Tibial nerve (tissue), 4 donors: Measurements from ENCODE around the gene SMCO4. TPM values are rescaled to one million over a fixed set of nuclear protein-coding genes. Genes with fewer than 3 reads are reported as not detected.

Experiments used
- DNase-seq, 2 donors: peaks; one replicate each; pipeline ENCODE4 v3.0.0-alpha.2; 2019; ENCODE audit warnings: low spot score in 2 of 2
- H3K27ac ChIP-seq, 4 donors: fragments of 200-600 bp; sonication (generic) in 3 of 4; one replicate each; pipeline ENCODE4 v1.5.1; 2017 to 2019; ENCODE audit warnings: mild to moderate bottlenecking in 1 of 4
- H3K27me3 ChIP-seq, 2 donors: fragments of 200-600 bp; sonication (generic) in 1 of 2; one replicate each; pipeline versions ENCODE4 v1.5.1 to v1.6.0; 2017 to 2019
- H3K36me3 ChIP-seq, 3 donors: fragments of 200-600 bp; sonication (generic); one replicate each; pipeline ENCODE4 v1.5.1; 2018 to 2019
- H3K4me1 ChIP-seq, 4 donors: fragments of 200-600 bp; sonication (generic) in 3 of 4; one replicate each; pipeline ENCODE4 v1.5.1; 2017 to 2019
- H3K4me3 ChIP-seq, 4 donors: fragments of 200-600 bp; sonication (generic) in 3 of 4; one replicate each; pipeline ENCODE4 v1.5.1; 2017 to 2019; ENCODE audit warnings: mild to moderate bottlenecking in 1 of 4, moderate library complexity in 1 of 4
- H3K9me3 ChIP-seq, 4 donors: fragments of 200-600 bp; sonication (generic) in 3 of 4; one replicate each; pipeline ENCODE4 v1.5.1; 2017 to 2019
- EP300 ChIP-seq, 2 donors: sonication (generic); formaldehyde crosslinking; IDR thresholded peaks; one replicate each; pipeline ENCODE4 v1.6.1; 2017; ENCODE audit warnings: antibody characterized with exemption in 2 of 2, mild to moderate bottlenecking in 1 of 2
- POLR2A ChIP-seq, 2 donors: fragments of 450-650 bp; IDR thresholded peaks; one replicate each; pipeline ENCODE4 v1.6.1; 2017; ENCODE audit warnings: antibody characterized with exemption in 2 of 2, mild to moderate bottlenecking in 2 of 2, moderate library complexity in 2 of 2
- WGBS, 2 donors: methylation state at CpG; one replicate each; pipeline ENCODE4 v1.1.5; 2018; 5-methylcytosine and 5-hydroxymethylcytosine counted together
- total RNA-seq, 4 donors: library from RNA; depleted of rRNA; stranded (reverse); fragments of >200 nt; gene quantifications; one replicate each; pipeline ENCODE4 v1.1.0, GENCODE V29; 2016
- TF ChIP-seq, protein P1 (sequence below), 5 experiments: fragments of 200-600 bp in 3 of 5; fragments of 450-650 bp in 2 of 5; sonication (generic) in 3 of 5; IDR thresholded peaks; one replicate each; pipeline ENCODE4 v1.5.1; 2016 to 2019; ENCODE audit warnings: antibody characterized with exemption in 5 of 5, mild to moderate bottlenecking in 3 of 5, moderate library complexity in 2 of 5

The SMCO4 gene
- total RNA-seq, 4 donors from 2014 or later: 3.7 to 13.8 (median 7.6) TPM

DNA sequence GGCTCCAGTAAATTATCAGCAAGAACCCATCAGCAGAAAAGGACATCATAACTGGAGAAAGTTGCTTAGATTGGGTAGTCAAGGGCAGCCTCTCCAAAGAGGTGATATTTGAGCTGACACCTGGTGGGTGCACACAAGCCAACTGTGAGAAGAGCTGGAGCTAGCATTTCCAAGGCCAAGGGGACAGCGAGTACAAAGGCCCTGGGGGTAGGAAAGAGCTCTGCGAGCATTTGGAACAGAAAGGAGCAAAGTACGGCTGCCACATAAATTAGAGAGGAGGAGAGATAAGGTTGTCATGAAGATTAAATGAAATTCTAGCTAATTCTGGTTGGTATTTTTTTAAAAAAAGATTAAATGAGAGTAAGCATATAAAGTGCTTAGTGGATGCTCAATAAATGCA lies 21.7 kb upstream of the SMCO4 start:
- no peaks in the 10 kb centered on the region for H3K36me3 ChIP-seq
- no peaks in the 10 kb centered on the region for H3K27me3 ChIP-seq
- no peak overlapping the region for H3K4me3 ChIP-seq
- DNase-seq: no peak
- WGBS, 2 donors: 70 to 80% methylated on average over 3 of the region's 3 CpGs
- TF ChIP-seq POLR2A (IDR thresholded peaks at IDR 0.05) (no peak), EP300 (IDR thresholded peaks at IDR 0.05) (no peak)
- TF ChIP-seq, protein P1, sequence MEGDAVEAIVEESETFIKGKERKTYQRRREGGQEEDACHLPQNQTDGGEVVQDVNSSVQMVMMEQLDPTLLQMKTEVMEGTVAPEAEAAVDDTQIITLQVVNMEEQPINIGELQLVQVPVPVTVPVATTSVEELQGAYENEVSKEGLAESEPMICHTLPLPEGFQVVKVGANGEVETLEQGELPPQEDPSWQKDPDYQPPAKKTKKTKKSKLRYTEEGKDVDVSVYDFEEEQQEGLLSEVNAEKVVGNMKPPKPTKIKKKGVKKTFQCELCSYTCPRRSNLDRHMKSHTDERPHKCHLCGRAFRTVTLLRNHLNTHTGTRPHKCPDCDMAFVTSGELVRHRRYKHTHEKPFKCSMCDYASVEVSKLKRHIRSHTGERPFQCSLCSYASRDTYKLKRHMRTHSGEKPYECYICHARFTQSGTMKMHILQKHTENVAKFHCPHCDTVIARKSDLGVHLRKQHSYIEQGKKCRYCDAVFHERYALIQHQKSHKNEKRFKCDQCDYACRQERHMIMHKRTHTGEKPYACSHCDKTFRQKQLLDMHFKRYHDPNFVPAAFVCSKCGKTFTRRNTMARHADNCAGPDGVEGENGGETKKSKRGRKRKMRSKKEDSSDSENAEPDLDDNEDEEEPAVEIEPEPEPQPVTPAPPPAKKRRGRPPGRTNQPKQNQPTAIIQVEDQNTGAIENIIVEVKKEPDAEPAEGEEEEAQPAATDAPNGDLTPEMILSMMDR (IDR thresholded peaks at IDR 0.05): no peak
- peaks cover 0 to 11% (median 2%) of the 10 kb centered on the region in 4 donors for H3K4me1 ChIP-seq
- no peaks in the 10 kb centered on the region for H3K9me3 ChIP-seq
- H3K27ac ChIP-seq: no peak overlapping the region

DNA sequence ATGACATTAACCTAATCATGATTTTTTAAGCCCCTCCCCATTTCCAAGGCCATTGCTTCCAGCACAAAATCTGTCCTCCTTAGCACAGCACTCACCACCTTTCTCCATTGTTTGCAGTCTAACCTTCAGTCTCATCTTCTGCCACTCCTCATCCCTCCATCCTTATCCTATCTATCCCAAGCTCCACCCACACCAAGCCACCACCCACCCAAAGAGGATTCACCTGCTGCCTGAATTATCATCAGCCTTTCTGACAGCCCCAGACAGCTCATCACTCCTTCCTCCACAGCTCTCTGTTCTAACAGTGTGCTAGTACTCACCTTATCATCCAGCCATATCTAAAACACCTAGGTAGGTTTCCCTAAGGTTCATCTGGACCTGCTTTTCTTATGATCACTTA lies 20.7 kb upstream of the SMCO4 start:
- Histone ChIP-seq H3K4me1 (peaks cover 0 to 11% (median 2%) of the 10 kb centered on the region in 4 donors), H3K4me3 (no peak overlapping the region), H3K27me3 (no peaks in the 10 kb centered on the region), H3K27ac (no peak overlapping the region), H3K36me3 (no peaks in the 10 kb centered on the region), H3K9me3 (no peaks in the 10 kb centered on the region)
- no peak for DNase-seq
- TF ChIP-seq EP300 (IDR thresholded peaks at IDR 0.05) (no peak), POLR2A (IDR thresholded peaks at IDR 0.05) (no peak)
- TF ChIP-seq, protein P1 (IDR thresholded peaks at IDR 0.05): no peak

DNA sequence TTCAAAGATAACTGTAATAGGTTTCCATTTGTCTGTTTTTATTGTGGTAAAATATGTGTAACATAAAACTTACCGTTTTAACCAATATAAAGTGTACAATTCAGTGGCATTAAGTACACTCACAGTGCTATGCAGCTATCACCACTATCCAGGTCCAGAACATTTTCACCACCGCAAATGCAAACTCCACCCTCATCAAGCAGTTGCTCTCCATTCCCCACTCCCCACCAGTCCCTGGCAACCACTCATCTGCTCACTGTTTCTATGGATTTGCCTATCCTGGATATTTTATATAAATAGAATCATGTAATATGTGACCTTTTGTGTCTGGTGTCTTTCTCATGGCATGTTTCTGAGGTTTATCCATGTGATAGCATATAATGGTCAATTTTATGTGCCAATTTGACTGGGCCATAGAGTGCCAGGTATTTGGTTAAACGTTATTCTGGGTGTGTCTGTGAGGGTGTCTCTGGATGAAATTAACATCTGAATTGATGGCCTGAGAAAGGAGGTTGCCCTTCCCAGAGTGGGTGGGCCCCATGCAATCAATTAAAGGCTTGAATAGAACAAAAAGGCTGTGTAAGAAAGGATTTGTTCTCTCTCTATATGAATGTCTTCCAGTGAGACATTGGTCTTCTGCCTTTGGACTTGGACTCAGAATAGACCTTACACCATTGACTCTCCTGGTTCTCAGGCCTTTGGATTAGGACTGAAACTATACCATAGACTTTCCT lies 17.2 kb upstream of the SMCO4 start:
- Histone ChIP-seq H3K4me3 (no peak overlapping the region), H3K36me3 (no peaks in the 10 kb centered on the region), H3K27ac (no peak overlapping the region), H3K27me3 (no peaks in the 10 kb centered on the region), H3K4me1 (no peaks in the 10 kb centered on the region), H3K9me3 (no peaks in the 10 kb centered on the region)
- 58 to 61% methylated on average over 3 of the region's 3 CpGs for WGBS, 2 donors
- TF ChIP-seq, protein P1 (IDR thresholded peaks at IDR 0.05): no peak
- no peak for TF ChIP-seq EP300 (IDR thresholded peaks at IDR 0.05)
- no peak for TF ChIP-seq POLR2A (IDR thresholded peaks at IDR 0.05)
- DNase-seq: no peak

DNA sequence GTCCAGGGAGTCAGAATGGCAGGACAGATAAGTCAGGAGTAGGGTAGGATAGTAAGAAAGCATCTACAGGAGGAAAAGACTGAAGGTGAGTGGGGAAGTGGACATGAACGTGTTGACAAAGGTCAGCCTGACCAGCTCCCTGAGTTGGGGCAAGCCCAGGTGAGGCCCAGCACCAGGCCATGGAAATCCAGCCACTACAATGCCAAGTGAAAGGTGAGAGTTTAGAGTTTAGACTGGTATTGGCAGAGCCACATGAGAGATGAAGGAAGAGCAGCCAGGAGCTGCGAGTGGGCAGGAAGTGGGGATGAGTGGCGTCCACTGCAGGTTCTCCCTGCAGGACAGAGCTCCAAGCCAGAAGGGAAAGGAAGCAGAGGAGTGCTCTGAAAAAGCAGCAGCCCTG lies 16.5 kb upstream of the SMCO4 start:
- TF ChIP-seq, protein P1 (IDR thresholded peaks at IDR 0.05): no peak
- TF ChIP-seq POLR2A (IDR thresholded peaks at IDR 0.05) (no peak), EP300 (IDR thresholded peaks at IDR 0.05) (no peak)
- 57 to 82% methylated on average over 3 of the region's 3 CpGs for WGBS, 2 donors
- no peak for DNase-seq

GRCh38 chr11:93552874-93553273 lies 9.7 kb upstream of the SMCO4 start:
- no peak overlapping the region for H3K4me3 ChIP-seq
- no peak for DNase-seq
- TF ChIP-seq EP300 (IDR thresholded peaks at IDR 0.05) (no peak), POLR2A (IDR thresholded peaks at IDR 0.05) (no peak)
- TF ChIP-seq, protein P1 (IDR thresholded peaks at IDR 0.05): no peak
- no peaks in the 10 kb centered on the region for H3K27me3 ChIP-seq
- no peaks in the 10 kb centered on the region for H3K9me3 ChIP-seq
- no peaks in the 10 kb centered on the region for H3K4me1 ChIP-seq
- WGBS, 2 donors: 71 to 86% methylated on average over 1 of the region's 1 CpG
- H3K36me3 ChIP-seq: no peaks in the 10 kb centered on the region
- no peak overlapping the region for H3K27ac ChIP-seq

More for the DNA sequence above, 16.5 kb upstream of the SMCO4 start:
- H3K4me1 ChIP-seq: no peaks in the 10 kb centered on the region
- no peak overlapping the region for H3K27ac ChIP-seq
- no peaks in the 10 kb centered on the region for H3K36me3 ChIP-seq
- no peak overlapping the region for H3K4me3 ChIP-seq
- H3K9me3 ChIP-seq: no peaks in the 10 kb centered on the region
- H3K27me3 ChIP-seq: no peaks in the 10 kb centered on the region
